Left lung (tissue), 10 donors: ENCODE measurements around the gene CMTM1. TPM values are rescaled to one million over a fixed set of nuclear protein-coding genes. Genes with fewer than 3 reads are reported as not detected.
"Not testable (repeated sequence)": the region's sequence is repeated elsewhere in the genome, so short reads cannot be mapped to it uniquely, and the experiment has no call there.

Source experiments
- ATAC-seq: fragments of 200-7000 bp; cut with Tn5 transposase; one replicate; pipeline ENCODE4 v1.9.1; 2020; ENCODE audit warnings: moderate library complexity
- DNase-seq, 4 donors: peaks; one replicate each; pipeline ENCODE4 v3.0.0-alpha.2; 2013 to 2020
- H3K27ac ChIP-seq, 2 donors: fragments of 200-600 bp; sonication (generic) in 1 of 2; one replicate each; pipeline versions ENCODE4 v1.5.0 to v1.8.0; 2020 to 2021
- H3K27me3 ChIP-seq, 2 donors: fragments of 200-600 bp; sonication (generic) in 1 of 2; one replicate each; pipeline versions ENCODE4 v1.5.0 to v1.8.0; 2020 to 2021
- H3K36me3 ChIP-seq, 2 donors: fragments of 200-600 bp; sonication (generic) in 1 of 2; one replicate each; pipeline versions ENCODE4 v1.5.0 to v1.8.0; 2020 to 2021
- H3K4me1 ChIP-seq, 2 donors: fragments of 200-600 bp; one replicate each; pipeline ENCODE4 v1.8.0; 2021
- H3K4me3 ChIP-seq, 2 donors: fragments of 200-600 bp; sonication (generic) in 1 of 2; one replicate each; pipeline versions ENCODE4 v1.5.0 to v1.8.0; 2020 to 2021; ENCODE audit warnings: mild to moderate bottlenecking in 1 of 2
- H3K9me3 ChIP-seq, 2 donors: fragments of 200-600 bp; sonication (generic) in 1 of 2; one replicate each; pipeline versions ENCODE4 v1.5.0 to v1.8.0; 2020 to 2021
- intact Hi-C, 2 donors: fragments of 100-400 bp; cut with DNase I; formaldehyde crosslinking; loops; one replicate each; pipeline versions ENCODE4 v1.11.2 to v1.14.2; 2022
- polyA plus RNA-seq, 6 donors: library from polyadenylated mRNA; unstranded; fragments of 120-200 nt; gene quantifications; one replicate each; pipeline ENCODE4 v1.2.1, GENCODE V29; 2013; ENCODE audit not compliant: insufficient read length in 6 of 6
- total RNA-seq, 2 donors: library from RNA; stranded (reverse); fragmentation: NEBNext Ultra II Directional; extraction: Animal tissue kit (Norgen Biotek cat#: 25700); gene quantifications; one replicate each; pipeline ENCODE4 v1.2.1, GENCODE V29; 2021
- TF ChIP-seq, protein P1 (sequence below), 2 donors: fragments of 200-600 bp; sonication (generic) in 1 of 2; IDR thresholded peaks; one replicate each; pipeline versions ENCODE4 v1.5.0 to v1.8.0; 2021; ENCODE audit warnings: antibody characterized with exemption in 2 of 2
- donor health status: DM: no; HTN: yes; CAD: no.
- donor health status: DM: no; HTN: no; CAD: no.

Gene CMTM1
- total and polyA plus RNA-seq, 8 donors, result 5.7 to 10.1 (median 9.5) TPM

DNA sequence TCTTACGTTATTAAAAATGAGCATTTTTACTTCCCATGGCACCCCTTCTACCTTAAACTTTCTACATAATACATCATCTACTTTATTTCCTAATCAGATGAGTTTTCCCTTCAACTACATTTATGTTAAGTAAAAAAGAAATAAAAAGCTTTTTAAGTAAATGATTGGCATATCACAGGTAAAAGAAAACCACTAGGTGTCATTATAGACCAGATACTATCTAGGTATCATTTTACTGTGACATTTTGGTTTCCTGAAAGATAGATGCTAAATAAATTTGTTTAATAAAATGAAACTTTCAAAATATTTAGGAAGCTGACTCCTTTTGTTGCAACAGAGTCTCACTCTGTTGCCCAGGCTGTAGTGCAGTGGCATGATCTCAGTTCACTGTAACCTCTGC, 3.8 kb upstream of the CMTM1 start:
- Histone ChIP-seq H3K4me1 (peaks cover 0 to 25% of the 10 kb centered on the region in 2 donors), H3K4me3 (no peak overlapping the region), H3K27me3 (no peaks in the 10 kb centered on the region), H3K36me3 (peaks cover 0 to 78% of the 10 kb centered on the region in 2 donors), H3K9me3 (no peaks in the 10 kb centered on the region), H3K27ac (no peak overlapping the region)
- DNase-seq, result no peak
- TF ChIP-seq, protein P1, sequence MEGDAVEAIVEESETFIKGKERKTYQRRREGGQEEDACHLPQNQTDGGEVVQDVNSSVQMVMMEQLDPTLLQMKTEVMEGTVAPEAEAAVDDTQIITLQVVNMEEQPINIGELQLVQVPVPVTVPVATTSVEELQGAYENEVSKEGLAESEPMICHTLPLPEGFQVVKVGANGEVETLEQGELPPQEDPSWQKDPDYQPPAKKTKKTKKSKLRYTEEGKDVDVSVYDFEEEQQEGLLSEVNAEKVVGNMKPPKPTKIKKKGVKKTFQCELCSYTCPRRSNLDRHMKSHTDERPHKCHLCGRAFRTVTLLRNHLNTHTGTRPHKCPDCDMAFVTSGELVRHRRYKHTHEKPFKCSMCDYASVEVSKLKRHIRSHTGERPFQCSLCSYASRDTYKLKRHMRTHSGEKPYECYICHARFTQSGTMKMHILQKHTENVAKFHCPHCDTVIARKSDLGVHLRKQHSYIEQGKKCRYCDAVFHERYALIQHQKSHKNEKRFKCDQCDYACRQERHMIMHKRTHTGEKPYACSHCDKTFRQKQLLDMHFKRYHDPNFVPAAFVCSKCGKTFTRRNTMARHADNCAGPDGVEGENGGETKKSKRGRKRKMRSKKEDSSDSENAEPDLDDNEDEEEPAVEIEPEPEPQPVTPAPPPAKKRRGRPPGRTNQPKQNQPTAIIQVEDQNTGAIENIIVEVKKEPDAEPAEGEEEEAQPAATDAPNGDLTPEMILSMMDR (IDR thresholded peaks at IDR 0.05), result no peak
- no peak for ATAC-seq
- intact Hi-C loops, result no loop called here

DNA sequence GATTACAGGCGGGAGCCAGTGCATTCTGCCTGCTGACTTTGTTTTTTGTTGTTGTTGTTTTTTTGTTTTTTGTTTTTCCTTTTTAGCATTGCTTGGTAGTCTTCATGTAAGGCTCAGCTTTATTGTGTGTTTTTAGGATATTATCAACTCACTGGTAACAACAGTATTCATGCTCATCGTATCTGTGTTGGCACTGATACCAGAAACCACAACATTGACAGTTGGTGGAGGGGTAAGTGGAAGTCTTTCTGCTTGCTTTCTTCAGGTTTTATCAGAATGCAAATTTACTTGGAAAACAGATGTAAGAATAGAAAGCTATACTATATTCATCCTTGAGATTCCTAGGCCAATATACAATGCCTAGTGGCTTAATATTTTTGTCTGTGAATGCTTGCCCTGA, 3.3 kb upstream of the CMTM1 start:
- DNase-seq, result no peak
- TF ChIP-seq, protein P1 (IDR thresholded peaks at IDR 0.05), result no peak
- Histone ChIP-seq H3K27me3 (no peaks in the 10 kb centered on the region), H3K4me1 (peaks cover 0 to 22% of the 10 kb centered on the region in 2 donors), H3K4me3 (no peak overlapping the region), H3K9me3 (no peaks in the 10 kb centered on the region), H3K27ac (no peak overlapping the region), H3K36me3 (peaks cover 0 to 77% of the 10 kb centered on the region in 2 donors)
- intact Hi-C loops, result no loop called here
- ATAC-seq, result no peak

DNA sequence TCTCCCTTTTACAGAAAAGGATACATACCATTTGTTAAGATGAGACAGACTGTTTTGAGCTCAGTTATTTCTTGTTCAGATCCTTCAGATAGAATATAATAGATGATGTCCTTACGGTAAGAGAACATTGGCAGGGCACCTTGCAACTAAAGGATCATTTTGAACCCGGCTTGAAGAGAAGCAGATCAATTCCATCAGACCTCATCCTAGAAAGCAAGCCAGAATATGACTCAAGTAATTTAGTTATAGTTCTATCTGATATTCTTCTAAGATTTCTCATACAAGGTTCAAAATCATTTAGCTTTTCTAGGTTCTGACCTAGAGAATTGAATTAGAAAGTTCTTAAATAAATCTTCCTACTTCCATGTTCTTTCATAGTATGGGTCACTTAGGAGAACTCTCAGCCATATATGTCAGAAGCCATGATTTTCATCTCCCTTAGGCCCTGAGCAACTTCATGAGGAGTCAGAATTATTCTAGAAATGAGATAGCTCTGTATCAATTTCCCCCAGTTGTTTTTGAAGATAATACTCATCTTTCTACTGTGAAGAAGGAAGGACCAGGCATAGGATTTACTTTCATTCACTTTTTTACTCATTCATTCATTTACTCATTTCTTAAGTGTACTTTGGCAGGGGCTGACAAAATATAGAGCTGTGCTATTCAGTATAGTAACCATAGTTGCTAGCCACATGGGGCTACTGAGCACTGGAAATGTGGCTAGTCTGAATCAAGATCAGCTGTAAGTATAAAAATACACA, 2.5 kb upstream of the CMTM1 start:
- H3K27ac ChIP-seq, result no peak overlapping the region
- H3K4me1 ChIP-seq, result peaks cover 0 to 21% of the 10 kb centered on the region in 2 donors
- no peaks in the 10 kb centered on the region for H3K27me3 ChIP-seq
- no peaks in the 10 kb centered on the region for H3K9me3 ChIP-seq
- no peak for ATAC-seq
- DNase-seq, result no peak
- TF ChIP-seq, protein P1 (IDR thresholded peaks at IDR 0.05), result no peak
- H3K36me3 ChIP-seq, result peaks cover 0 to 69% of the 10 kb centered on the region in 2 donors
- no peak overlapping the region for H3K4me3 ChIP-seq
- intact Hi-C loops, result no loop called here

DNA sequence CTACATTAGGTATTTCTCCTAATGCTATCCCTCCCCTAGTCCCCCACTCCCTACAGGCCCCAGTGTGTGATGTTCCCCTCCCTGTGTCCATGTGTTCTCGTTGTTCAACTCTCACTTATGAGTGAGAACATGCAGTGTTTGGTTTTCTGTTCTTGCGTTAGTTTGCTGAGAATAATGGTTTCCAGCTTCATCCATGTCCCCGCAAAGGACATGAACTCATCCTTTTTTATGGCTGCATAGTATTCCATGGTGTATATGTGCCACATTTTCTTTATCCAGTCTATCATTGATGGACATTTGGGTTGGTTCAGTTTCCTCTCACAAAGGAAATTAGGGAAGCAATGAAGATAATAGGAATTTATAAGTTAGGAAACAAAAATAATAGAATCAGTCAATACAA, 1.0 kb downstream of the CMTM1 start:
- ATAC-seq, intact Hi-C loops, H3K4me3 ChIP-seq: not testable (repeated sequence)

DNA sequence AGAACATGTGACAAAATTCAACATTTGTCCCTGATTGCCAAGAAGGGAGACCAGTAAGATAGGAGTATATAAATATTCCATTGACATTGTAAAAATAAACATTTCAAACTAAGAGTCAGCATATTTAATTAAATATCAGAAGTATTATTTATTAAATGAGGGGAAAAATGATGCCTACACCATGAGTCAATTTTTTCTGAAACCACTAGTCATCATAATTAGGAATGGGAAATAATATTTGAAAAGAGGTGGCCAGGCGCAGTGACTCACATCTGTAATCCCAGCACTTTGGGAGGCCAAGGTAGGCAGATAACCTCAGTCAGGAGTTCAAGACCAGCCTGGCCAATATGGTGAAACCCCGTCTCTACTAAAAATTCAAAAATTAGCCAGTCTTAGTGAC, 2.1 kb downstream of the CMTM1 start:
- intact Hi-C loops, result no loop called here
- peaks cover 0 to 17% of the 10 kb centered on the region in 2 donors for H3K4me1 ChIP-seq
- H3K27ac ChIP-seq, result no peak overlapping the region
- DNase-seq (no peak), ATAC-seq (no peak)
- H3K9me3 ChIP-seq, result no peaks in the 10 kb centered on the region
- H3K36me3 ChIP-seq, result peaks cover 0 to 53% of the 10 kb centered on the region in 2 donors
- TF ChIP-seq, protein P1 (IDR thresholded peaks at IDR 0.05), result no peak
- H3K27me3 ChIP-seq, result no peaks in the 10 kb centered on the region
- no peak overlapping the region for H3K4me3 ChIP-seq

More for the DNA sequence above, 1.0 kb downstream of the CMTM1 start:
- H3K27me3 ChIP-seq, H3K27ac ChIP-seq, H3K9me3 ChIP-seq, DNase-seq: not testable (repeated sequence)
- Histone ChIP-seq H3K36me3 (peaks cover 0 to 61% of the 10 kb centered on the region in 2 donors), H3K4me1 (peaks cover 0 to 21% of the 10 kb centered on the region in 2 donors)
